IMR-90 (cell line): Measurements from ENCODE around the gene NPSR1.

Experiments used
- CTCF ChIP-seq: conservative IDR thresholded peaks from 2 replicates; pipeline ENCODE4 v1.5.1; 2012; ENCODE audit warnings: mild to moderate bottlenecking, low read depth, low read length, improper control_type of control experiment
- MAFK ChIP-seq: IDR thresholded peaks from 2 replicates; pipeline ENCODE4 v1.6.1; 2012; ENCODE audit warnings: low read depth, low read length, improper control_type of control experiment
- POLR2A ChIP-seq: IDR thresholded peaks from 2 replicates; pipeline ENCODE4 v1.6.1; 2012; ENCODE audit warnings: mild to moderate bottlenecking, low read depth, low read length
- RFX5 ChIP-seq: IDR thresholded peaks from 2 replicates; pipeline ENCODE4 v1.8.0; 2012; ENCODE audit warnings: low read depth, mild to moderate bottlenecking, low read length, moderate library complexity
- SMC3 ChIP-seq: fragments of 150-350 bp; IDR thresholded peaks from 2 replicates; pipeline ENCODE4 v1.6.1; 2016; ENCODE audit warnings: low read depth, mild to moderate bottlenecking, antibody characterized with exemption, low read length, moderate library complexity

- TF ChIP-seq POLR2A (no peak), CTCF (no peak), MAFK (no peak), RFX5 (no peak), SMC3 (no peak)
These were observed 98.7 kb downstream of the NPSR1 start for GRCh38 chr7:34756691-34757090.
